Adipocyte (in vitro differentiated cells): ENCODE results near the gene SND1.

Experiments
- DNase-seq: peaks from one replicate; pipeline ENCODE4 v3.0.0-alpha.2; 2015; ENCODE audit warnings: low read depth
- H3K27me3 ChIP-seq: replicated peaks from 2 replicates; pipeline ENCODE4 v1.7.0; 2013; ENCODE audit warnings: mild to moderate bottlenecking, low read length, moderate library complexity; ENCODE audit not compliant: control insufficient read depth, insufficient read depth
- H3K36me3 ChIP-seq: 2 replicates; pipeline ENCODE4 v1.7.0; 2013; ENCODE audit warnings: low read length, mild to moderate bottlenecking, moderate library complexity; ENCODE audit not compliant: control insufficient read depth, insufficient read depth, severe bottlenecking
- H3K4me1 ChIP-seq: 2 replicates; pipeline ENCODE4 v1.7.0; 2013; ENCODE audit warnings: mild to moderate bottlenecking, low read length, moderate library complexity; ENCODE audit not compliant: control insufficient read depth, insufficient read depth
- H3K4me3 ChIP-seq: 2 replicates; pipeline ENCODE4 v1.7.0; 2013; ENCODE audit warnings: mild to moderate bottlenecking, low read length, moderate library complexity
- H3K9ac ChIP-seq: 2 replicates; pipeline ENCODE4 v1.7.0; 2013; ENCODE audit warnings: mild to moderate bottlenecking, low read length, moderate library complexity
- H3K9me3 ChIP-seq: 2 replicates; pipeline ENCODE4 v1.7.0; 2013; ENCODE audit warnings: mild to moderate bottlenecking, low read length, moderate library complexity; ENCODE audit not compliant: control insufficient read depth

SND1 gene

GRCh38 chr7:127654404-127655394 is 2.7 kb downstream of the SND1 start:
- no peaks in the 10 kb centered on the region for H3K27me3 ChIP-seq
- H3K4me1 ChIP-seq: peaks cover 33% of the 10 kb centered on the region
- peak overlapping the region; percentile 13 for H3K9ac ChIP-seq
- H3K9me3 ChIP-seq: no peaks in the 10 kb centered on the region
- peak; percentile 70 for DNase-seq
- peak overlapping the region; percentile 94 for H3K4me3 ChIP-seq
- peaks cover 7% of the 10 kb centered on the region for H3K36me3 ChIP-seq

DNA sequence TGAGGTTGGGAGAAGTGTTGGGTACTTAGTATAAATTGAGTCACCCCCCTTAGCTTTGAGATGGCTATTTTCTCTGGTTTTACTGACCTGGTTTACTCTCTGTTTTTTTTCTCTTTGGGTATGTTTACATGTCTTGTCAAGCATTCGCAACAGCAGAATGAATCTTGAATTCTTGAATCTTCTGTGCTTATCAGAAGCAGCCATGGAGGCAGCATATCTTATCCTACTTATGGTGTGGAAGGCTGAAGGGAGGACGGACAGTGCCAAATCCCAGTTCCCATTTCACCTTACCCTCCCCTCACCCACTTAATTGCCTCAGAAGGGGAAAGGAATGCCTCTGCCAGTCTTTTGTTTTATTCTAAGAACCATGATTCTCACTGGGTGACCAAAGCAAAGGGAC is 3.7 kb downstream of the SND1 start:
- H3K27me3 ChIP-seq: no peaks in the 10 kb centered on the region
- no peaks in the 10 kb centered on the region for H3K9me3 ChIP-seq
- peaks cover 12% of the 10 kb centered on the region for H3K36me3 ChIP-seq
- H3K4me3 ChIP-seq: peak overlapping the region; percentile 22
- DNase-seq: no peak
- H3K9ac ChIP-seq: no peak overlapping the region
- peaks cover 33% of the 10 kb centered on the region for H3K4me1 ChIP-seq

DNA sequence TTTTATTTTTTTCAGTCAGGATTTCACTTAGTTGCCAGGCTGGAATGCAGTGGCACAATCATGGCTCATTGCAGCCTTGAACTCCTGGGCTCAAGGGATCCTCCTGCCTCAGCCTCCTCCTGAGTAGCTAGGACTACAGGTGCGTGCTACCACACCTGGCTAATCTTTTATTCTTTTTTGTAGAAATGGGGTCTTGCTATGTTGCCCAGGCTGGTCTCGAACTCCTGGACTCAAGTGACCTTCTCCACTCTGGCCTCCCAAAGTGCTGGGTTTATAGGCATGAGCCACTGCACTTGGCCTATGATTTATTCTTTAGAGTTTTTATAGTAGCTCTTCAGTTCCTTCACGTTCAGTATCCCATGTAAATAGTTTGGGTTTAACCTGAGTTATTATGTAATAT is 5.5 kb downstream of the SND1 start:
- H3K4me3 ChIP-seq: no peak overlapping the region
- H3K9me3 ChIP-seq: no peaks in the 10 kb centered on the region
- H3K27me3 ChIP-seq: no peaks in the 10 kb centered on the region
- DNase-seq: no peak
- H3K9ac ChIP-seq: no peak overlapping the region
- peaks cover 27% of the 10 kb centered on the region for H3K4me1 ChIP-seq
- H3K36me3 ChIP-seq: peaks cover 12% of the 10 kb centered on the region

GRCh38 chr7:127658970-127659630 is 7.1 kb downstream of the SND1 start:
- peaks cover 12% of the 10 kb centered on the region for H3K36me3 ChIP-seq
- H3K4me3 ChIP-seq: no peak overlapping the region
- H3K27me3 ChIP-seq: no peaks in the 10 kb centered on the region
- H3K9ac ChIP-seq: no peak overlapping the region
- no peak for DNase-seq
- no peaks in the 10 kb centered on the region for H3K9me3 ChIP-seq
- peaks cover 15% of the 10 kb centered on the region for H3K4me1 ChIP-seq

DNA sequence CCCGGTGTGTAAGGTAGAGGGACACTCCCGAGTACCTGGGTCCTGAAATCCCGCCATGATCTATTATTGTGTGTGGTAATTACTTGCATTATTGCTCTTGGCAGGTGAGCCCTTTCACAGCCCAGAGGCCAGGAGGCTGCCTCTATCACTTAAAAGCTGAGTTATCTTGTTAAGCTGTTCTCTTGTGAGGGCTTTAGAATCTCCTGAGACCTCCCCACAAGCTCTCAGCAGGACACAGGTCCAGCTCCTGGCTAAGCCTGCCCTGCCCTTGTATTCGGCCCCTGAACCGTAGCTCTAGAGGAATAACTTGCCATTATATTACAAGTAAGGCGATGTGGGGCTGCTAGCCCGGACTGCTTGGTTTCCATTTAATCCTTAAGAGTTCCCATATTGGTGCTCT is 13.9 kb downstream of the SND1 start:
- DNase-seq: no peak
- Histone ChIP-seq H3K4me3 (no peak overlapping the region), H3K36me3 (peaks cover 3% of the 10 kb centered on the region), H3K4me1 (peaks cover 27% of the 10 kb centered on the region), H3K9ac (no peak overlapping the region), H3K9me3 (no peaks in the 10 kb centered on the region), H3K27me3 (no peaks in the 10 kb centered on the region)

GRCh38 chr7:127666602-127667001 is 14.6 kb downstream of the SND1 start:
- DNase-seq: no peak
- H3K9ac ChIP-seq: no peak overlapping the region
- no peak overlapping the region for H3K4me3 ChIP-seq
- H3K27me3 ChIP-seq: no peaks in the 10 kb centered on the region
- H3K36me3 ChIP-seq: peaks cover 3% of the 10 kb centered on the region
- H3K9me3 ChIP-seq: no peaks in the 10 kb centered on the region
- H3K4me1 ChIP-seq: peaks cover 27% of the 10 kb centered on the region

GRCh38 chr7:127667017-127667670 is 15.2 kb downstream of the SND1 start:
- no peak overlapping the region for H3K4me3 ChIP-seq
- H3K4me1 ChIP-seq: peaks cover 27% of the 10 kb centered on the region
- H3K36me3 ChIP-seq: peaks cover 3% of the 10 kb centered on the region
- H3K9ac ChIP-seq: no peak overlapping the region
- no peaks in the 10 kb centered on the region for H3K27me3 ChIP-seq
- no peaks in the 10 kb centered on the region for H3K9me3 ChIP-seq
- DNase-seq: peak; percentile 67

- no peak overlapping the region for H3K4me3 ChIP-seq
- H3K36me3 ChIP-seq: peaks cover 3% of the 10 kb centered on the region
- no peaks in the 10 kb centered on the region for H3K27me3 ChIP-seq
- H3K9me3 ChIP-seq: no peaks in the 10 kb centered on the region
- DNase-seq: peak; percentile 41
- H3K9ac ChIP-seq: no peak overlapping the region
- peaks cover 27% of the 10 kb centered on the region for H3K4me1 ChIP-seq
Measured at GRCh38 chr7:127667759-127668530, 16.0 kb downstream of the SND1 start.

- H3K4me3 ChIP-seq: no peak overlapping the region
- no peaks in the 10 kb centered on the region for H3K27me3 ChIP-seq
- H3K4me1 ChIP-seq: peaks cover 46% of the 10 kb centered on the region
- no peak for DNase-seq
- no peak overlapping the region for H3K9ac ChIP-seq
- peaks cover 10% of the 10 kb centered on the region for H3K36me3 ChIP-seq
- H3K9me3 ChIP-seq: no peaks in the 10 kb centered on the region
Measured at GRCh38 chr7:127671341-127671740, 19.3 kb downstream of the SND1 start.

DNA sequence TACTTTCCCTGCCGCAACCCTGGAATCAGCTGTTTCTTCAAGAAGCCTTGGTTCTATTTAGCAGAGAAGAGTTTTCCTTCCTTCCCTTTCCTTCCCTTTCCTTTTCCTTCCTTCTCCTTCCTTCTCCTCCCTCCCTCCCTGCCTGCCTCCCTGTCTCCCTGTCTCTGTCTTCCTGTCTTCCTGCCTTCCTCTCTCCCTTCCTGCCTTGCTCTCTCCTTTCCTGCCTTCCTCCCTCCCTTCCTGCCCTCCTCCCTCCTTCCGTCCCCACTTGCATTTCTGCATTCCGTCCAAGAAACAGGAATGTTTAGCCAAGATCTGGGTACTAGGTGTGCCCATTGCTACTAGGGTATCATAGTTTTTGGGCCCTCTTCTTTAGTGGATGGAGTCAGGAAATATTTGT is 21.9 kb downstream of the SND1 start:
- H3K27me3 ChIP-seq: no peaks in the 10 kb centered on the region
- H3K9me3 ChIP-seq: no peaks in the 10 kb centered on the region
- H3K4me3 ChIP-seq: no peak overlapping the region
- H3K9ac ChIP-seq: no peak overlapping the region
- H3K36me3 ChIP-seq: peaks cover 20% of the 10 kb centered on the region
- no peak for DNase-seq
- H3K4me1 ChIP-seq: peaks cover 38% of the 10 kb centered on the region
